K562 (cell line): Measurements from ENCODE around the gene KRT24. TPM values are rescaled to one million over a fixed set of nuclear protein-coding genes. Genes with fewer than 3 reads are reported as not detected.

Experiments
- ARHGAP35 ChIP-seq: fragments of 450-650 bp; IDR thresholded peaks from 2 replicates; pipeline ENCODE4 v1.6.1; 2018; ENCODE audit not compliant: partially characterized antibody
- ARNT ChIP-seq, 2 experiments: fragments of 450-650 bp; IDR thresholded peaks; 2 replicates each; pipeline ENCODE4 v1.6.1; 2016; ENCODE audit warnings: mild to moderate bottlenecking in 1 of 2
- HDAC6 ChIP-seq: IDR thresholded peaks from 2 replicates; pipeline ENCODE4 v1.6.1; 2012; ENCODE audit warnings: low read depth, mild to moderate bottlenecking, control low read depth, inconsistent platforms, low read length, moderate library complexity
- HEY1 ChIP-seq: fragments of 250-450 bp; sonication (Bioruptor Pico); IDR thresholded peaks from 2 replicates; pipeline ENCODE4 v1.5.0; 2020; ENCODE audit warnings: mild to moderate bottlenecking, moderate library complexity, borderline replicate concordance
- HNRNPK ChIP-seq: fragments of 200-400 bp; formaldehyde crosslinking; IDR thresholded peaks from one replicate; pipeline ENCODE4 v1.6.1; 2018; ENCODE audit warnings: mild to moderate bottlenecking, low read depth, low read length; ENCODE audit not compliant: poor library complexity, severe bottlenecking
- MAFF ChIP-seq: IDR thresholded peaks from 2 replicates; pipeline ENCODE4 v1.6.1; 2012; ENCODE audit warnings: low read length, improper control_type of control experiment
- MAFK ChIP-seq: IDR thresholded peaks from 2 replicates; pipeline ENCODE4 v1.6.1; 2011; ENCODE audit warnings: low read length, improper control_type of control experiment
- RNF2 ChIP-seq: sonication (generic); IDR thresholded peaks from 2 replicates; pipeline ENCODE4 v1.6.1; 2016
- SIX5 ChIP-seq, 2 experiments: IDR thresholded peaks; 2 replicates each; pipeline ENCODE4 v1.6.1; 2011; ENCODE audit warnings: low read length in 2 of 2, borderline replicate concordance in 1 of 2, low read depth in 1 of 2, mild to moderate bottlenecking in 1 of 2, moderate library complexity in 1 of 2; ENCODE audit not compliant: insufficient read depth in 1 of 2
- SRSF9 ChIP-seq: fragments of 200-400 bp; formaldehyde crosslinking; IDR thresholded peaks from 2 replicates; pipeline ENCODE4 v1.6.1; 2017; ENCODE audit warnings: low read depth, low read length, borderline replicate concordance
- ZNF316 ChIP-seq: fragments of 450-650 bp; IDR thresholded peaks from 2 replicates; pipeline ENCODE4 v1.6.1; 2016
- polyA plus RNA-seq, 8 experiments: library from polyadenylated mRNA; depleted of rRNA in 4 of 8; stranded (reverse) in 5 of 8; unstranded in 3 of 8; fragments of >200 nt; fragmentation: Nextera tagmentation in 2 of 8; fragmentation: Illumina TruSeq in 1 of 8; extraction: Ambion mirVana in 2 of 8; extraction: Trizol in 1 of 8; gene quantifications; 2 replicates each; pipeline versions ENCODE4 v1.2.1 to v1.2.3, GENCODE V29; 2011 to 2014; ENCODE audit warnings: inconsistent platforms in 1 of 8, missing spikeins in 1 of 8
- total RNA-seq, 7 experiments: library from RNA; depleted of rRNA in 6 of 7; stranded (reverse); fragments of >200 nt in 6 of 7; fragmentation: Illumina TruSeq in 2 of 7; extraction: Trizol in 2 of 7; gene quantifications; 2 replicates each; pipeline versions ENCODE4 v1.2.1 to v1.2.3, GENCODE V29; 2011 to 2021; ENCODE audit warnings: low replicate concordance in 1 of 7
- TF ChIP-seq, protein P1 (sequence below): conservative IDR thresholded peaks from 2 replicates; pipeline ENCODE4 v1.6.1; 2011; ENCODE audit warnings: low read depth, mild to moderate bottlenecking, low read length; ENCODE audit not compliant: control insufficient read depth
- TF ChIP-seq, protein P2 (sequence below): IDR thresholded peaks from 2 replicates; pipeline ENCODE4 v1.6.1; 2012; ENCODE audit warnings: low read depth, low read length, improper control_type of control experiment, borderline replicate concordance
- TF ChIP-seq, protein P3 (sequence below): fragments of 450-650 bp; conservative IDR thresholded peaks from 2 replicates; pipeline ENCODE4 v1.6.1; 2016; ENCODE audit warnings: missing genetic modification characterization, low read depth, mild to moderate bottlenecking, control low read depth, missing compliant biosample characterization
- TF ChIP-seq, protein P4 (sequence below): fragments of 450-650 bp; IDR thresholded peaks from 2 replicates; pipeline ENCODE4 v1.7.0; 2016; ENCODE audit warnings: borderline replicate concordance
- TF ChIP-seq, protein P5 (sequence below): fragments of 250-450 bp; sonication (Bioruptor Pico); IDR thresholded peaks from 2 replicates; pipeline ENCODE4 v1.8.0; 2021; ENCODE audit warnings: moderate library complexity, mild to moderate bottlenecking, inconsistent platforms

The KRT24 gene
- total and polyA plus RNA-seq, 9 of the 15 experiments (the other 6 are each of a cell fraction or from before 2014, with no cell fraction given): not detected

DNA sequence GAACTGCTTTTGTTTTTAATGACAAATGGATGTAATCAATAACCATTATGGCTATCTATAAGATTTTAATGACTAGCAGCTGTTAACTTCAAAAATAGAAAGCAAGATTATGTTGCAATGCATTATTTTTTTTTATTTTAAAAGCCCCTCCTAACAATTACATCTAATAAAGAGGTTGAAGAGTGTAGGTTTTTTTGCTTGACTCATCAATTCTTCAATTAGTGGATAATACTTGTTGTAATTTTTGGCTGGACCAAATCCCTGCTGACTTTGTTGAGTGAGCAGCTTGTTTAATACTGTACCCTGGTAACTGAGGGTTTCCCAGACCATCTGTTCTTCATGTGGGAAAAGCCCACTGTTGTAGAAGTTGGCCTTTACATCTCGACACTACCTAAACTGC is 27.4 kb upstream of the KRT24 start (continued):
- TF ChIP-seq, protein P1, sequence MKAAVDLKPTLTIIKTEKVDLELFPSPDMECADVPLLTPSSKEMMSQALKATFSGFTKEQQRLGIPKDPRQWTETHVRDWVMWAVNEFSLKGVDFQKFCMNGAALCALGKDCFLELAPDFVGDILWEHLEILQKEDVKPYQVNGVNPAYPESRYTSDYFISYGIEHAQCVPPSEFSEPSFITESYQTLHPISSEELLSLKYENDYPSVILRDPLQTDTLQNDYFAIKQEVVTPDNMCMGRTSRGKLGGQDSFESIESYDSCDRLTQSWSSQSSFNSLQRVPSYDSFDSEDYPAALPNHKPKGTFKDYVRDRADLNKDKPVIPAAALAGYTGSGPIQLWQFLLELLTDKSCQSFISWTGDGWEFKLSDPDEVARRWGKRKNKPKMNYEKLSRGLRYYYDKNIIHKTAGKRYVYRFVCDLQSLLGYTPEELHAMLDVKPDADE: no peak
- no peak for TF ChIP-seq HDAC6
- TF ChIP-seq, protein P2, sequence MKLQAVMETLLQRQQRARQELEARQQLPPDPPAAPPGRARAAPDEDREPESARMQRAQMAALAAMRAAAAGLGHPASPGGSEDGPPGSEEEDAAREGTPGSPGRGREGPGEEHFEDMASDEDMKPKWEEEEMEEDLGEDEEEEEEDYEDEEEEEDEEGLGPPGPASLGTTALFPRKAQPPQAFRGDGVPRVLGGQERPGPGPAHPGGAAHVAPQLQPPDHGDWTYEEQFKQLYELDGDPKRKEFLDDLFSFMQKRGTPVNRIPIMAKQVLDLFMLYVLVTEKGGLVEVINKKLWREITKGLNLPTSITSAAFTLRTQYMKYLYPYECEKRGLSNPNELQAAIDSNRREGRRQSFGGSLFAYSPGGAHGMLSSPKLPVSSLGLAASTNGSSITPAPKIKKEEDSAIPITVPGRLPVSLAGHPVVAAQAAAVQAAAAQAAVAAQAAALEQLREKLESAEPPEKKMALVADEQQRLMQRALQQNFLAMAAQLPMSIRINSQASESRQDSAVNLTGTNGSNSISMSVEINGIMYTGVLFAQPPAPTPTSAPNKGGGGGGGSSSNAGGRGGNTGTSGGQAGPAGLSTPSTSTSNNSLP: no peak
- TF ChIP-seq MAFK: 0 out of 2 replicates have a peak, but pooled peaks have one; percentile 6
- 0 out of 2 replicates have a peak, but pooled peaks have one; percentile 3 for TF ChIP-seq MAFF
- TF ChIP-seq RNF2: no peak
- TF ChIP-seq SIX5 (IDR thresholded peaks at IDR 0.05; ENCODE audit: borderline replicate concordance in 1 of 2, insufficient read depth in 1 of 2, low read depth in 1 of 2, low read length in 2 of 2): no peak
- TF ChIP-seq ARNT (IDR thresholded peaks at IDR 0.05): no peak
- no peak for TF ChIP-seq HEY1 (CRISPR knock-in tag)
- no peak for TF ChIP-seq SRSF9
- TF ChIP-seq, protein P3, sequence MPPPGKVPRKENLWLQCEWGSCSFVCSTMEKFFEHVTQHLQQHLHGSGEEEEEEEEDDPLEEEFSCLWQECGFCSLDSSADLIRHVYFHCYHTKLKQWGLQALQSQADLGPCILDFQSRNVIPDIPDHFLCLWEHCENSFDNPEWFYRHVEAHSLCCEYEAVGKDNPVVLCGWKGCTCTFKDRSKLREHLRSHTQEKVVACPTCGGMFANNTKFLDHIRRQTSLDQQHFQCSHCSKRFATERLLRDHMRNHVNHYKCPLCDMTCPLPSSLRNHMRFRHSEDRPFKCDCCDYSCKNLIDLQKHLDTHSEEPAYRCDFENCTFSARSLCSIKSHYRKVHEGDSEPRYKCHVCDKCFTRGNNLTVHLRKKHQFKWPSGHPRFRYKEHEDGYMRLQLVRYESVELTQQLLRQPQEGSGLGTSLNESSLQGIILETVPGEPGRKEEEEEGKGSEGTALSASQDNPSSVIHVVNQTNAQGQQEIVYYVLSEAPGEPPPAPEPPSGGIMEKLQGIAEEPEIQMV: no peak
- TF ChIP-seq, protein P4, sequence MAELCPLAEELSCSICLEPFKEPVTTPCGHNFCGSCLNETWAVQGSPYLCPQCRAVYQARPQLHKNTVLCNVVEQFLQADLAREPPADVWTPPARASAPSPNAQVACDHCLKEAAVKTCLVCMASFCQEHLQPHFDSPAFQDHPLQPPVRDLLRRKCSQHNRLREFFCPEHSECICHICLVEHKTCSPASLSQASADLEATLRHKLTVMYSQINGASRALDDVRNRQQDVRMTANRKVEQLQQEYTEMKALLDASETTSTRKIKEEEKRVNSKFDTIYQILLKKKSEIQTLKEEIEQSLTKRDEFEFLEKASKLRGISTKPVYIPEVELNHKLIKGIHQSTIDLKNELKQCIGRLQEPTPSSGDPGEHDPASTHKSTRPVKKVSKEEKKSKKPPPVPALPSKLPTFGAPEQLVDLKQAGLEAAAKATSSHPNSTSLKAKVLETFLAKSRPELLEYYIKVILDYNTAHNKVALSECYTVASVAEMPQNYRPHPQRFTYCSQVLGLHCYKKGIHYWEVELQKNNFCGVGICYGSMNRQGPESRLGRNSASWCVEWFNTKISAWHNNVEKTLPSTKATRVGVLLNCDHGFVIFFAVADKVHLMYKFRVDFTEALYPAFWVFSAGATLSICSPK: no peak
- no peak for TF ChIP-seq HNRNPK
- TF ChIP-seq ZNF316: peak; percentile 54; the same call in 1 of the 2 replicates
- TF ChIP-seq, protein P5, sequence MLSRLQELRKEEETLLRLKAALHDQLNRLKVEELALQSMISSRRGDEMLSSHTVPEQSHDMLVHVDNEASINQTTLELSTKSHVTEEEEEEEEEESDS (CRISPR knock-in tag): no peak
- no peak for TF ChIP-seq ARHGAP35
